Jurkat, Clone E6-1 (cell line): ENCODE data around the gene TMEM125.

ENCODE experiments used
- DNase-seq: peaks from one replicate; pipeline ENCODE4 v3.0.0-alpha.2; 2011; ENCODE audit warnings: low read depth, low spot score
- H3K4me3 ChIP-seq: 2 replicates; pipeline ENCODE4 v1.5.1; 2011; ENCODE audit warnings: mild to moderate bottlenecking, low read length, control low read depth, moderate library complexity

The TMEM125 gene

GRCh38 chr1:43288058-43288784 lies 18.4 kb downstream of the TMEM125 start:
- no peak for DNase-seq
- H3K4me3 ChIP-seq: no peak overlapping the region

- no peak for DNase-seq
- H3K4me3 ChIP-seq: no peak overlapping the region
Observed at GRCh38 chr1:43288785-43289706, 19.3 kb downstream of the TMEM125 start.

- no peak overlapping the region for H3K4me3 ChIP-seq
- DNase-seq: no peak
Observed at GRCh38 chr1:43292216-43292615, 22.4 kb downstream of the TMEM125 start.

GRCh38 chr1:43292679-43293078 lies 22.9 kb downstream of the TMEM125 start:
- no peak overlapping the region for H3K4me3 ChIP-seq
- no peak for DNase-seq

GRCh38 chr1:43293176-43293575 lies 23.4 kb downstream of the TMEM125 start:
- H3K4me3 ChIP-seq: no peak overlapping the region
- no peak for DNase-seq

- H3K4me3 ChIP-seq: no peak overlapping the region
- DNase-seq: no peak
Observed at GRCh38 chr1:43293896-43294760, 24.3 kb downstream of the TMEM125 start.

- no peak overlapping the region for H3K4me3 ChIP-seq
- no peak for DNase-seq
Observed at GRCh38 chr1:43294761-43295160, 25.0 kb downstream of the TMEM125 start.

GRCh38 chr1:43296207-43296606 lies 26.4 kb downstream of the TMEM125 start:
- no peak for DNase-seq
- H3K4me3 ChIP-seq: no peak overlapping the region

- DNase-seq: no peak
- H3K4me3 ChIP-seq: no peak overlapping the region
Observed at GRCh38 chr1:43298055-43298454, 28.3 kb downstream of the TMEM125 start.

GRCh38 chr1:43299101-43299500 lies 29.3 kb downstream of the TMEM125 start:
- H3K4me3 ChIP-seq: no peak overlapping the region
- no peak for DNase-seq

- H3K4me3 ChIP-seq: no peak within 1 kb of the TSS
- no peak for DNase-seq
Observed at GRCh38 chr1:43300378-43301094, 30.8 kb downstream of the TMEM125 start, which contains the start of gene TIE1. Gene TIE1, plus strand, starts transcription at chr1:43300982. Its CDS starts 90 bp downstream, at chr1:43301072.

- H3K4me3 ChIP-seq: no peak overlapping the region
- DNase-seq: no peak
Observed at GRCh38 chr1:43302201-43302600, 32.4 kb downstream of the TMEM125 start.

GRCh38 chr1:43302721-43303470 lies 33.1 kb downstream of the TMEM125 start:
- DNase-seq: no peak
- no peak overlapping the region for H3K4me3 ChIP-seq

- H3K4me3 ChIP-seq: no peak overlapping the region
- DNase-seq: no peak
Observed at GRCh38 chr1:43303471-43304313, 33.9 kb downstream of the TMEM125 start.

- DNase-seq: no peak
- no peak overlapping the region for H3K4me3 ChIP-seq
Observed at GRCh38 chr1:43304314-43304681, 34.5 kb downstream of the TMEM125 start.

GRCh38 chr1:43304771-43305300 lies 35.1 kb downstream of the TMEM125 start:
- no peak for DNase-seq
- H3K4me3 ChIP-seq: no peak overlapping the region

- no peak for DNase-seq
- H3K4me3 ChIP-seq: no peak overlapping the region
Observed at GRCh38 chr1:43305461-43305860, 35.7 kb downstream of the TMEM125 start.
